ENCODE data around the gene MMP19.

Gene MMP19

DNA sequence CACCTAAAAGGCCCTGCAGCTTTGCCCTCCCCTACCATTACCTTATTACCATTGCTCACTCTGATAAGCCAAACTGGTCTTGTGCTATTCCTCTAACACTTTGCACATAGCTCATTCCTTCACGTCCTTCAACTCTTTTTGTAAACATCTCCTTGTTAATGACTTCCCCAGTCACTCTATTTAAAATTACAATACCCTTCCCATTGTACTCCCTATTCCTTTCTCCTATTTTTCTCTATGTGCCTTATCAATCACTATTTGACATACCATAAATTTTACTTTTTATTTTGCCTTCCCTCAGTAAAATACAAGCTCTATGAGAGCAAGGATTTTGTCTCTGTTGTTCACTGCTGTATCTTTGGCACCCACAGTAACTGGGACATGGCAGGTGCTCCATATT, 30.6 kb downstream of the MMP19 start:
- no peak for DNase-seq

DNA sequence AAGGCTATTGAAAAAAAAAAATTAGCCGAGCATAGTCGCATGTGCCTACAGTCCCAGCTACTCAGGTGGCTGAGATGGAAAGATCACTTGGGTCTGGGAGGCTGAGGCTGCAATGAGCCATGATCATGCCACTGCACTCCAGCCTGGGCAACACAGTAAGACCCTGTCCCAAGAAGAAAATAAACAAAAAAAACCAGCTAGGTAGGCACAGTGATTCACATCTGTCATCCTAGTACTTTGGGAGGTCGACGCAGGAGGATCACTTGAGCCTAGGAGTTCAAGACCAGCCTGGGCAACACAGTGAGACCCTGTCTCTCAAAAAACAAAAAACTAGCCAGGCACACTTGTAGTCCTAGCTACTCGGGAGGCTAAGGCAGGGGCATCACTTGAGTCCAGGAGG, 33.5 kb downstream of the MMP19 start:
- DNase-seq: no peak

DNA sequence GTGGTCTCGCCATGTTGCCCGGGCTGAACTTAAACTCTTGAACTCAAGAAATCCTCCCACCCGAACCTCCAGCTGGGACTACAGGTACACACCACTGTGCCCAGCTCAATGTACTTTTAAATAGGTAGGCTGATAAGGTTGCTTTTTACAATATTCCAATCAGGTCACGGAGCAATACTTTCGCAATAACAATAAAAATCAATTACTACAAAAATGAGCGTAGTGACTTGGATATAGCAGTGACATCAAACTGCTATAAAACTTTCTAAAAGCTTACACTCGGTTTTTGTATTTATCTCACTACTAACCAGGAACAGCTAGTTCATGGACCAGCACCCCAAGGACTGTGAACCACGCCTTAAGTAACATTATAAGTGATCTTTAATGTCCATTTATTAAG, 35.8 kb downstream of the MMP19 start:
- DNase-seq: no peak

DNA sequence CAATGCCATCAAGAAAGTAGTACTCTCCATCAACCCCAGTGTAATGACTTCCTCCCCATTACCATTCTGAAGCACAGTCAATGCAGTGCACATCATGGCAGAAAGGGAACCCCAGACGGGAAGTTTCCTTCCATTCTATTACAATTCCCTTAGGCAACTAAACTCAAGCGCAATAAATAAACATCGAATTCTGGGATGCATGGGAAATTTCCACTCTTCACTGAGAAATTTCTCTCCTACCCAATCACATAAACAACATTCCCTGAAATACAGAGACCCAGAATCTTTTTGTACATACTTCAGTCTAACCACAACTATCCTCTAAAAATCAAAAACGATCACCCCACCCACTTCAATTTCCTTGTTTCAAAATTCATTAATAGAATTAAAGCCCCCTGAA, 45.2 kb downstream of the MMP19 start:
- no peak for DNase-seq

DNA sequence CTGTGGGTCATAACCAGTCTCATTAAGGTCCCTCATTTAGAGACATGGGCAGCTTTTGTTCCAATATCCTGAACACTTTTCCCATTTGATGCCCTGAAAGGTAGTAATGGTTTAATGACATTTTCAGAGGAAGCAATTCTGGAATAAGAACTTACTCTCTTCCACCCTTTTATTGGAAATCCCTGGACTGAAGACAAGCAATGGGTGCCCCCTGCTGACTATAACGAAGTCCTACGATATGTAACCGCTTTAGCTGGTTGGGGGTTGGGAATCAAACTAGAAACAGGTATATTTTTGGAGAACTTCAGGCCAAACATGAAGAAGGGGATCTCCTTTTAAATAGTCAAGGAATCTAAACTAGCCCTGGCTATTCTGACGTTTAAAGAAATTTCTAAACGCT, 45.7 kb downstream of the MMP19 start:
- DNase-seq: no peak

DNA sequence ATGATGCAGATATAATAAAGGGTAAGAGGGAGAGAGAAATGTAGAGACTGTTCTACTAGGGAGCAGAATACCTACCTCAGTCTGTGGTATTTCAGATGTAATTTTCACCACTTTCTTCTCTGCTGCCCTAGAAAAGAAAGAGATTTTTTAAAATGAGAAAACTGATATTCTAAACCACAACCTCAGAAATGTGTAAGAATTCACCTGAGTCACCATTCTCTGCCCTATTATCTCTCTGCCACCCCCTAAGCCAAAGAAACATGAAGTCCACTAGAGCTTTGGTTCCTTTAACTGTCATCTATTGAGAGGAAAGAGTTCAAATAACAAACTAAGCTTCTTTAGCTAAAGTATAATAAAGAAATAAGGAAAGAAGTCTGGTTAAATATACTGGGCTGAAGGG, 46.8 kb downstream of the MMP19 start:
- DNase-seq: no peak

DNA sequence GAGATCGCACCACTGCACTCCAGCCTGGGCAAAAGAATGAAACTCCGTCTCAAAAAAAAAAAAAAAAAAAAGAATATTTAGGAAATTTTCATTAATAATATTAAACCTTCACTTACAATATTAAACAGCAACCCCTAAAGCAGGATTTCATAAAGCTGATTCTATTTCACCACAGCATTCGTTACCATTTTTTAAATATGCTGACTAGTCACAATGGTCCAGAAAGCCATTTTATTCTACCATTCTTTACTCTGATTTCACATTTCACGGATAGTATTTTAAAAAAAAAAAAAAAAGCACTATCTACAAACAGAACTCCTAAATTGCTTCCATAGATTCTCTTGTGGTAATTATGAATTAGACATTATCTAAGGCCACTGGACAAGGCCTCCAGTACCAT, 52.8 kb downstream of the MMP19 start:
- no peak for DNase-seq

DNA sequence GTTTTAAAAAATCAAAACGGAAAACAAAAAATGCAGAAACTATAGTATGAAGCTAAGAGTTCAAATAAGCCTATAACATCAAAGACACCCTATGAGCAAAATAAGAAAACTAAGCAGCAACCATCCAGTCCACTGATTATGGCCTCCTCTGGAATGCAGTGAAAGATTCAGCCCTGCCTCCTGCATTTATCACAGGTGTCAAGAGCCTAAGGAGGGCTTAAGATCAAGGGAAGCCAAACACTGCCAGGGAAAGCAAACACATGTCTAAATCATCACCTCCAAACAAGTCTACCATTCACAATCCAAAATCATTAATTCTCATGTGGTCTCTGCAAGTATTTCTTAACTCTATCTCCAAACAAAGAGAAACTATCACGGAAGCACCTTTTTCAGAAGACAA, 53.6 kb downstream of the MMP19 start:
- no peak for DNase-seq

DNA sequence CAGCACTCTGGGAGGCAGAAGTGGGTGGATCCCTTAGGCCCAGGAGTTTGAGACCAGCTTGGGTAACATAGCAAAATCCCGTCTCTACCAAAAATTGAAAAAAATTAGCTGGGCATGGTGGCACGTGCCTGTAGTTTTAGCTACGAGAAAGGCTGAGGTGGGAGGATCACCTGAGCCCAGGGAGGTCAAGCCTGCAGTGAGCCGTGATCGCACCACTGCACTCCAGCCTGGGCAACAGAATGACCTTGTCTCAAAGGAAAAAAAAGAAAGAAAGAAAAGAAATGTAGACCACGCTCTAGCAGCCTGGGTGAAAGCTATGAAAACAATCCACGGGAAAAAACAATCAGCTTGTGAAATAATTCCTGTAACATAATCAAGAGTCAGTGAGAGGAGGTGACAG, 54.2 kb downstream of the MMP19 start:
- DNase-seq: no peak
